Stimulated activated CD8-positive, alpha-beta memory T cell treated with anti-CD3 and anti-CD28 coated beads, Interleukin-12 subunit alpha, Interleukin-12 subunit beta, amount 100 ng/mL, for 1 hour (primary cell): ENCODE measurements around the gene KIF27.
"Not testable (repeated sequence)": the region's sequence is repeated elsewhere in the genome, so short reads cannot be mapped to it uniquely, and the experiment has no call there.

Source experiments
- DNase-seq: peaks from one replicate; pipeline ENCODE4 v3.0.0-alpha.2; 2020; ENCODE audit warnings: low read depth

KIF27 gene

GRCh38 chr9:83933790-83934189 is 12.6 kb upstream of the KIF27 start:
- no peak for DNase-seq

DNA sequence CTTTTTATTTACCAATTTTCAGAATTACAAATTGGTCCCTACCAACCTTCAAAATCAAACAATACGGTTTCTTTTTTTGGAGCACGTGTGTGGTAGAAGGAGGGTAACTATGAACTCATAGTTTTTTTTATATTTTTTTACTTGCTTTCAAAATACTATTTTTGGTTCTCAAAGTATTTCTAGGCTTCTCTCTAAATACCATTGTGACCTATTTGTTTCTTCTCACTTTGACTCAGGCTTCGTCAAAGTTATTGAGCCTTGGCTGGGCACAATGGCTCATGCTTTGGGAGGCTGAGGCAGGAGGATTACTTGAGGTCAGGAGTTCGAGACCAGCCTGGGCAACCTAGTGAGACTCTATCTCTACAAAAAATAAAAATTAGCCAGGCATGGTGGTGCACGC is 11.6 kb upstream of the KIF27 start:
- DNase-seq = no peak

- DNase-seq = no peak
Measured at GRCh38 chr9:83932011-83932410, 10.8 kb upstream of the KIF27 start.

DNA sequence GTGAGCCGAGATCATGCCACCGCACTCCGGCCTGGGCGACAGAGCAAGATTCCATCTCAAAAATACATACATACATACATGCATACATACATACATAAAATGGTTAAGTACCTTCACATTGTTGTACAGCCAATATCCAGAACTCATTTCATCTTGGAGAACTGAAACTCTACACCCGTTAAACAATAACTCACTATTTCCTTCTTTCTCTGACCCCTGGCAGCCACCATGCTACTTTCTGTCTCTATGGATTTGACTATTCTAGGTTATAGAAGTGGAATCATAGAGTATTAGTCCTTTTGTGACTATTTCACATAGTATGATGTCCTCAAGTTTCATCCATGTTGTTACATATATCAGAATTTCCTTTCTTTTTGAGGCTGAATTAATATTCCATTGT is 9.6 kb upstream of the KIF27 start:
- no peak for DNase-seq

GRCh38 chr9:83927591-83927990 is 6.4 kb upstream of the KIF27 start:
- DNase-seq = no peak

DNA sequence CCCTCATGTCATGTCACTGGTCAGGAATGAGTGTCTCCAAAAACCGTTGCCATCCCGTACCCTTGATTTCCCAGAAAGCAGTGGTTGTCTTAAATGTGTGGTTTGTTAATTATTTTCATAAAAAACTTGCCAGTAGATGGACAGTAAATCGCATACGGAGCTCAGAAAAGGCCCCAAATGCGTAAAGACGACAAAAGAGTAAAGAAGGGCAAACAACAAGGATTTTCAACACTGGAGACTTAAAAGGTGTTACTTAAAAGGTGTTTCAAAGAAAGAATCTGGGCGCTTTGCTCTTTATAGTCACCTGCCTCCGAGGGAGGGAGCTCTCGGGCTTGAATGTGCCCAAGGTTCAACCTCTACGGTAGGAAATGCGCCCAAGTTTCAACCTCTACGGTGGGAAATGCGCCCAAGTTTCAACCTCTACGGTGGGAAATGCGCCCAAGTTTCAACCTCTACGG is 734 bp downstream of the KIF27 start:
- no peak for DNase-seq

GRCh38 chr9:83919111-83919510 is 2.1 kb downstream of the KIF27 start:
- no peak for DNase-seq

- not testable (repeated sequence) for DNase-seq
Measured at GRCh38 chr9:83912194-83912593, 9.0 kb downstream of the KIF27 start.

- no peak for DNase-seq
Measured at GRCh38 chr9:83906144-83906543, 15.1 kb downstream of the KIF27 start.

DNA sequence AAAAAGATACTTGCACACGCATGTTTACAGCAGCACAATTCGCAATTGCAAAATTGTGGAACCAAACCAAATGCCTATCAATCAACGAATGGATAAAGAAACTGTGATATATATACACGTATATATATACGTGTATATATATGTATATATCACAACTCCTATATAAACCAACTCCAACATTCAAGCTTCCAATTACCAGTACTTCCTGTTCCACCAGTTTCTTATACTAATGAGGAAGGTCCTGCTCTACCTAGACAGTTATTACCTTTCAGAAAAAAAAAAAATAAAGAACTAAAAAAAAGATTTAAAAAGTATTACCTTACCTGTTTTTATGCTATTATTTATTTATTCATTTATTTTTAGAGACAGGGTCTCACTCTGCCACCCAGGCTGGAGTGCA is 20.6 kb downstream of the KIF27 start:
- not testable (repeated sequence) for DNase-seq

DNA sequence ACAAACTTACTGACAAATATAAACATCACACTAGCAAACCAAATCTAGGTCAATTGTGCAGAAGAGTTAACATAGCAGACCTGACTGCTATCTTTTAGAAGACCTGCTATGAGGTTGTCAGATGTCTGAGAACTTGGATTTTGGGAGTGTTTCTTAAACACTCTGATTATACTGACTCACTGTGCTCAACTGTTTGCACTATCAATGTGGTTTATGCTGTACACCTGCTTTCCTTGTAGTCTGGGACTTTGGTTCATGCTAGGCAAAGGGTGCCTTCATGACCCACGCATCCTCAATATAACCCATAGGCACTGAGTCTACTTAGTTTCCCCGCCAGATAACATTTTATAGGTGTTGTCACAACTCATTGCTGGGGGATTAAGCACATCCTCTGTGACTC is 26.9 kb downstream of the KIF27 start:
- DNase-seq = not testable (repeated sequence)

DNA sequence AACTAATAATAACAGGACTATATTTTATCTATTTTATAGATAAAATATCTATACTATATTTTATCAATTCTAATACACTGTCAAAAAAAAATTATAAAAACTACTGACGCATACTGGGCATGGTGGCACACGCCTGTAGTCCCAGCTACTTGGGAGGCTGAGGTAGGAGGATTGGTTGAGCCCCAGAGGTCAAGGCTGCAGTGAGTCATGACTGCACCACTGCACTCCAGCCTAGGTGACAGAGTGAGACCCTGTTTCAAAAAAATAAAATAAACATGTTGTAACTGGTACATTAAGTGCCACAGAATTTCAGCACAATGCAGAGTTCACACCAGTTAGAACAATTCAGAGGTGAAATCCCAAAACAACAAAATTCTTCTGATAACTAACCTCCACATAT is 34.7 kb downstream of the KIF27 start:
- not testable (repeated sequence) for DNase-seq

DNA sequence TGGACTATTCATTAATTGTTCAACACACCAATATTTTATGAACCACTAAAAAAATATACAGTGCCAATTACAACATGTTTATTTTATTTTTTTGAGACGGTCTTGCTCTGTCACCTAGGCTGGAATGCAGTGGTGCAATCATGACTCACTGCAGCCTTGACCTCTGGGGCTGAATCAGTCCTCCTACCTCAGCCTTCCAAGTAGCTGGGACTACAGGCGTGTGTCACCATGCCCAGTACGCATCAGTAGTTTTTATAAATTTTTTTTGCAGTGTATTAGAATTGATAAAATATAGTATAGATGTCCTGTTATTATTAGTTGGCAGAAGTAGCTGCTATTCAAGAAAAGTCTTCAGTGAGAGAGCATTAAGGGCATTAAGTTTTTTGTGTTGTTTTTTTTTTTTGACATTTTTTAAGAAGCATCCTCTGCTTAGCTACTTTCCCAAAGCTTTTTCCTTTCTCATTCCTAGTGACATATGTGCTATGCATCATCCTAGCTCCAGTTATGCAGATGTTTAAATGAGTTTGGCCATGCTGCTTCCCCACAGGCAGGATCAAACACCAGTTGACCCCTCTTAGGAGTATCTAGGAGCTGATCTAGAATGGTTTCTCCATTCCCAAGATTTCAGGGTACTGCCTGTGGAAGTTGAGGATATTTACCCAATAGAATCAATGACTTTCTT is 35.5 kb downstream of the KIF27 start:
- DNase-seq = not testable (repeated sequence)

DNA sequence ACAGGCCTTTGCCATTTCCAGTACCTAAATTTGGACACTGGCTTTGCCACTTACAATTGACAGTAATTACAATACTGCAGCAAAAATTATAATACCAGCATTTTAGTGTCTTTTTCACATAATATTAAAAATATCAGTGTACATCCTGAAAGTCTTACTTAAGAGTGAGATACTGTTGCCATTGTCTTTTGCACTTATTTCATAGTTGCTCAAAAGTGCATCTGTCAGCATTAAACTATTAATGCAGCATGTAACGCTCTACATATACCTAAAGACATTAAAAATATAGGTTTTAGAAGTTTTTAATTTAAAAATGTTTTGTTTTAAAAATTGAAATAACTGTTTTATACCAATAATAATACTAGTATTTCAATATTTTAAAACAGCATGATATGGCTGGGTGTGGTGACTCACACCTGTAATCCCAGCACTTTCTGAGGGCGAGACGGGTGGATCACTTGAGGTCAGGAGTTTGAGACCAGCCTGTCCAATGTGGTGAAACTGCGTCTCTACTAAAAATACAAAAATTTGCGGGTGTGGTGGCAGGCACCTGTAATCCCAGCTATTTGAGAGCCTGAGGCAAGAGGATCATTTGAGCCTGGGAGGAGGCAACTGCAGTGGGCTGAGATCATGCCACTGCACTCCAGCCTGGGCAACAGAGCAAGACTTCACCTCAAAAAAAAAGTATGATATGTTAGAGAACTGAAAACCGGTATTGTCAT is 39.4 kb downstream of the KIF27 start:
- not testable (repeated sequence) for DNase-seq

GRCh38 chr9:83875559-83875958 is 45.7 kb downstream of the KIF27 start:
- not testable (repeated sequence) for DNase-seq

DNA sequence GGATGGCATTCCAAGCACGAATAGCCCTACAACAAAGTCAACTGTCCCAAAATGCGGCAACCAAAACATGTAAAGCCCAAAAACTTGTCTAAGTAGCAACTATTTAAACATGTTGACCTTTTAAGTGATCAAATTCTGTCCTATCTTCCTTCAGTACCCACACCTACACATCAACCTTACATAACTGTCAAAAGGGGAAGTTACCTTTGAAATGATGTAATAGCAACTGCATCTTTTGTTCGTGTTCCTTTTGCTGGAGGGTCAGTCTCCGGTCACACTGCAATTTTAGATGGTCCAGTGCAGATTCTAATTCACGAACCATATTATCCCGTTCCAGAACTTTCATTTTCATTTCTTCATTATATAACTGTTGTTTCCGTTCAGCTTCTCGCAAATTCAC is 71.3 kb downstream of the KIF27 start:
- DNase-seq = not testable (repeated sequence)

- DNase-seq = not testable (repeated sequence)
Measured at GRCh38 chr9:83837070-83837643, 84.1 kb downstream of the KIF27 start.

DNA sequence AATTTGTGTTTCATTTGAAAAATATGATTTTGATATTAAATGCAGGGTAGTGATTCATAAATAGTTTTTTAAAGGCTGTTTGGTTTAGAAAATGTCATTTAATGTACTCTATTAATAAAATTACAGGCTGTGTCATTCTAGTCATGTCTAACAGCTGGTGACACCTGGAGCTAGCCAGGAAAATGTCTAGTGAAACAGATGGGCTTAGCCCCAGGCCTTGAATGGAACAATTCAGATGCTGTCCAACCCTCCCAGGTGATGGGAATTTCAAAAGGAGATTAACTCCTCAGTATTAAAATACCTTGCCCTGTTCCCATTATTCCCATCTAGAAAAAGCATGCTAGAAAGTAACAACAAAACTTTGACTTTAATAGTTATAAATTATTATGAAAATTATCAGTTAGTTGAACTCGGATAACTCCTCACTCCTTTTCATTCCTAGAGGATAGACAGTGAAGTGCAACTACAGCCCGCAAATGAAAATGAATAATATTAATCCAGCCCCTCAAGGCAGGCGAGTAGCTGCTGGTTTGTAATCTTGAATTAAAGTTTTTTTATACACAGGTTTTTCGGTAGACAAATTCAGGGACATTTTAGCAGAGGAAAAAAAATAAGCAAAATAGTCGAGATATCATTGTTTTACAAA is 90.7 kb downstream of the KIF27 start:
- DNase-seq = not testable (repeated sequence)

DNA sequence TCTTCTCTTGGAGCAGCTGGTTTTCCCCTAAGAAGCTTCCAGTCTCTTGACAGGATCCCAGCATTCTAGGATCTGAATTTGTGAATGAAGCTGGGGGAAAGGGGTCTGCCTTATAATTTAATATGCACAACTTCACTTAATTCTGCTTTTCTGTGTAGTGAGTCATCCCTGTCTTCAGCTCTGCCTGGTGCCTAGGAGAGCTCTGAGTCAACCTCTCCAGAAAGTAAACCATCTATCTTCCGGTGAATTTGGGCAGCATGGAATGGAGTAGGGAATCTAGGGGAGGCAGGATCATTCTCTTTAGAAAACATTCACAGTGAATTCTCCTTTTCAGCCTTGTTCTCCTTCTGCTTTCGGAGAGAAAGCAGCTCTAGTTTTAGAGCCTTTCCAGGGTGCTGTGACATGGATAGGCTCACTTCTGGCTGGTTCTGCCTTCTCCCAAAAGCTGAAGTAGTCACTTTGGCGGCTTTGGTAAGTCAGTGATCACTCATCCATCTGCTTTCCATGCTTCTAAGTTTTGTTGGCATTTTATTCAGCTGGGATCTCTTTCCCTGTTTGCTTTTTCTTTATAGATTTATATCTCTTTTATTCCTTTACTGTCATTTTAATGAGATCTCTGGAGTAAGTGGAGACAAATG is 96.1 kb downstream of the KIF27 start:
- DNase-seq = not testable (repeated sequence)

DNA sequence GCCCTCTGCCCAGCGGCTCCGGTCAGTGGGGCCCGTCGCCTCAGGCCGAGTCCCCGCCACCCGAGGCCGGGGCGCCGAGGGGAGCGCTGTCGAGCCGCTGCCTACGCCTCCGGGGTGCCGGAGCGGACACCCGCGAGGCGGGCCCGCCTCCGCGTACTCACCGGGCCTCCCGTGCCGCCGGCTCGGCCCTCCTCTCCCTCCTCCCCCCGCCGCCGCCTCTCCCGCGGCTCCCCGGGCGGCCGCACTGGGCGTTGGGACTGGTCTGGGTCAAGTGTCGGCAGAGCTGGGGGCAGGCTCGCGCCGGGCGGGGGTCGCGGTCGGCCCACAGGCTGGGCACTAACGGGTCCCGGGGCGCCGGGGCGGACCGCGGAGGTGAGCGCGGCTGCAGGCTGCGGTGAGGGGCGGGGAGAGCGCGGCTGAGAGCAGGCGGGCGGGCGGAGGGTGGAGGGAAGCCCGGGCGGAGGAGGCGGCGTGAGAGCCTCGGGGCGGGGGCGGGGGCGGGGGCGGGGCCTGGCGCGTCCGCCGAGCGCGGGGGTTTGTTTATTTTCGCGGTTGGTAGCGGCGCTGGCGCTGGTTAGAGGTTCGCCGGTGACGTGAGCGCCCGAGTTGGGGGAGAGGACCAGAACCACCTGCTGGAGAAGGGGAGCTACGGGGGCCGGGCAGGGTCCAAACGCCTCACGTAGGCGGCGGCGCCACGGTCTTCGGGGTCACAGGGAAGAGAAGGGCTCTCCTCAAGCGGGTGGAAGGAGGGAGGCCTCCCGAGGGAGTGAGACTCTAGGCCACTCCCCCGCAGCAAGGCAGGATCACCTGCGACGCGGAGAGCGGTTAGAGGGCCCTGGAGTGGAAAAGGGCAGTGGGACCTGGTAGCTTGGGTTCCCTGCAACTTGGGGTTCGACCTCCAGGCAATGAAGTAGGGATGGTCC is 103.6 kb downstream of the KIF27 start, which contains the start of gene GKAP1:
GKAP1 (minus strand) TSS at position 414 of the 923 bp plus-strand sequence. CDS start 11,252 bp downstream, outside the sequence.
- peak; percentile 65 for DNase-seq

GRCh38 chr9:83817011-83817355 is 104.2 kb downstream of the KIF27 start:
- DNase-seq = peak; percentile 15
